T-helper 1 cell treated with Interleukin-12 subunit alpha and Interleukin-12 subunit beta and Interleukin-4 antibody, amounts not matched to agents 30 ng/mL and 1 ng/mL, for 36 hours (primary cell): ENCODE results near the gene AK9. TPM values are rescaled to one million over a fixed set of nuclear protein-coding genes. Genes with fewer than 3 reads are reported as not detected.
"Not testable (repeated sequence)": the region's sequence is repeated elsewhere in the genome, so short reads cannot be mapped to it uniquely, and the experiment has no call there.

ENCODE experiments used
- intact Hi-C: fragments of 100-400 bp; cut with micrococcal nuclease; formaldehyde crosslinking; loops from one replicate; pipeline ENCODE4 v1.15.1; 2024
- total RNA-seq: library from RNA; stranded (reverse); gene quantifications from 2 replicates; pipeline ENCODE4 v1.2.3, GENCODE V29; 2022

AK9 gene
- 4.0 and 4.3 TPM in 2 replicates for total RNA-seq

- intact Hi-C loops: loop anchor here (1.0 to 10.0 kb wide), 22 partner anchors 11 to 1734 kb away; partner anchors contain the start of genes AMD1, CDC40, CDK19 and CEP57L1
These were observed at the start of gene AK9, which contains the start of gene FIG4 for GRCh38 chr6:109690737-109691621. TSS of gene AK9 (minus strand) at chr6:109691202. CDS start at chr6:109675745, 15,457 bp downstream. TSS of gene FIG4 (plus strand) at chr6:109691296. CDS start at chr6:109691436, 140 bp downstream.

GRCh38 chr6:109740787-109741186 is 49.8 kb upstream of the AK9 start:
- intact Hi-C loops: no loop called here

- intact Hi-C loops: no loop called here
These were observed 48.7 kb upstream of the AK9 start for GRCh38 chr6:109739686-109740085.

- intact Hi-C loops: no loop called here
These were observed 47.7 kb upstream of the AK9 start for GRCh38 chr6:109738667-109739066.

GRCh38 chr6:109738255-109738654 is 47.3 kb upstream of the AK9 start:
- intact Hi-C loops: no loop called here

GRCh38 chr6:109736273-109737025 is 45.4 kb upstream of the AK9 start:
- intact Hi-C loops: no loop called here

GRCh38 chr6:109725250-109725649 is 34.2 kb upstream of the AK9 start:
- intact Hi-C loops: not testable (repeated sequence)

- intact Hi-C loops: no loop called here
These were observed 31.7 kb upstream of the AK9 start for GRCh38 chr6:109722564-109723254.

GRCh38 chr6:109722011-109722410 is 31.0 kb upstream of the AK9 start:
- intact Hi-C loops: no loop called here

GRCh38 chr6:109720311-109720710 is 29.3 kb upstream of the AK9 start:
- intact Hi-C loops: no loop called here

GRCh38 chr6:109718991-109719390 is 28.0 kb upstream of the AK9 start:
- intact Hi-C loops: no loop called here

- intact Hi-C loops: no loop called here
These were observed 27.0 kb upstream of the AK9 start for GRCh38 chr6:109717971-109718370.

- intact Hi-C loops: no loop called here
These were observed 24.6 kb upstream of the AK9 start for GRCh38 chr6:109715616-109716015.

GRCh38 chr6:109714611-109715010 is 23.6 kb upstream of the AK9 start:
- intact Hi-C loops: no loop called here

- intact Hi-C loops: no loop called here
These were observed 23.2 kb upstream of the AK9 start for GRCh38 chr6:109714166-109714565.

GRCh38 chr6:109713097-109713496 is 22.1 kb upstream of the AK9 start:
- intact Hi-C loops: no loop called here

GRCh38 chr6:109708099-109708498 is 17.1 kb upstream of the AK9 start:
- intact Hi-C loops: loop anchor here (5.0 kb wide), 1 partner anchor 474 kb away; the partner anchor contains the start of gene CDC40

- intact Hi-C loops: loop anchor here (5.0 kb wide), 1 partner anchor 476 kb away; the partner anchor contains the start of gene CDC40
These were observed 15.5 kb upstream of the AK9 start for GRCh38 chr6:109706513-109706912.

GRCh38 chr6:109705258-109705657 is 14.3 kb upstream of the AK9 start:
- intact Hi-C loops: loop anchor here (1.0 to 5.0 kb wide), 6 partner anchors 109 to 686 kb away; partner anchors contain the start of gene CDC40

- intact Hi-C loops: no loop called here
These were observed 11.8 kb upstream of the AK9 start for GRCh38 chr6:109702791-109703190.

- intact Hi-C loops: no loop called here
These were observed 10.8 kb upstream of the AK9 start for GRCh38 chr6:109701774-109702173.
